NOMO-1 (cell line): ENCODE data around the gene GRWD1.
A peak's percentile ranks its signal among the peaks of the same experiment; 100 is the strongest.

Experiments
- DNase-seq, 2 experiments: peaks; one replicate each; lab custom pipeline; 2025; ENCODE audit not compliant: unreplicated experiment in 2 of 2; lab: John Stamatoyannopoulos, UW

Gene GRWD1

GRCh38 chr19:48445606-48446481, at the start of gene GRWD1:
Gene GRWD1, plus strand, starts transcription at chr19:48445983. Its CDS starts 23 bp downstream, at chr19:48446006.
- peak; percentile 88 to 94 for DNase-seq

GRCh38 chr19:48396016-48396823, 49.6 kb upstream of the GRWD1 start:
- DNase-seq = no peak

- no peak for DNase-seq
These were observed 49.0 kb upstream of the GRWD1 start for GRCh38 chr19:48396824-48397176.

- no peak for DNase-seq
These were observed 48.3 kb upstream of the GRWD1 start for GRCh38 chr19:48397263-48398101.

- DNase-seq = peak in 1 of 2 experiments; percentile 24
These were observed 47.7 kb upstream of the GRWD1 start for GRCh38 chr19:48398102-48398374.

GRCh38 chr19:48398375-48399235, 47.2 kb upstream of the GRWD1 start:
- DNase-seq = peak; percentile 95 to 97

- no peak for DNase-seq
These were observed 45.6 kb upstream of the GRWD1 start for GRCh38 chr19:48400018-48400742.

- no peak for DNase-seq
These were observed 44.5 kb upstream of the GRWD1 start for GRCh38 chr19:48401287-48401686.

GRCh38 chr19:48403606-48404005, 42.2 kb upstream of the GRWD1 start:
- DNase-seq = peak in 1 of 2 experiments; percentile 23

GRCh38 chr19:48405010-48405659, 40.6 kb upstream of the GRWD1 start:
- no peak for DNase-seq

- no peak for DNase-seq
These were observed 39.9 kb upstream of the GRWD1 start for GRCh38 chr19:48405850-48406249.

- DNase-seq = no peak
These were observed 31.8 kb upstream of the GRWD1 start for GRCh38 chr19:48413879-48414587.

GRCh38 chr19:48415395-48415794, 30.4 kb upstream of the GRWD1 start:
- peak; percentile 32 to 61 for DNase-seq

GRCh38 chr19:48415806-48416221, 30.0 kb upstream of the GRWD1 start:
- no peak for DNase-seq

- DNase-seq = no peak
These were observed 28.4 kb upstream of the GRWD1 start for GRCh38 chr19:48417421-48417820.

- DNase-seq = no peak
These were observed 27.3 kb upstream of the GRWD1 start for GRCh38 chr19:48418317-48419064.

- DNase-seq = no peak
These were observed 26.4 kb upstream of the GRWD1 start for GRCh38 chr19:48419158-48419920.
